Muscle of arm (tissue), 14 donors: ENCODE results near the gene FXYD3. TPM values are rescaled to one million over a fixed set of nuclear protein-coding genes. Genes with fewer than 3 reads are reported as not detected.

ENCODE experiments used
- DNase-seq: peaks from one replicate; pipeline ENCODE4 v3.0.0-alpha.2; 2013
- long read RNA-seq, 11 donors: transcript quantifications; one replicate each; lab custom pipeline, GENCODE V29; 2026
- polyA plus RNA-seq, 12 donors: library from polyadenylated mRNA; unstranded; fragments of 120-200 nt; gene quantifications; one replicate each; pipeline ENCODE4 v1.2.1, GENCODE V29; 2013; ENCODE audit not compliant: insufficient read length in 12 of 12

The FXYD3 gene, protein sequence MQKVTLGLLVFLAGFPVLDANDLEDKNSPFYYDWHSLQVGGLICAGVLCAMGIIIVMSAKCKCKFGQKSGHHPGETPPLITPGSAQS
- 100 to 1,000 TPM in 1 of 12 donors, 10 to 100 TPM in 2, 1 to 10 TPM in 3, under 1 TPM in 4, not detected in 2; 0.26 to 316 (median 1.2) TPM for polyA plus RNA-seq
- long read RNA-seq, donor 1, transcript FXYD3-212 (6 exons, 590 nt) = major isoform, 22 of 2,240 reads
- long read RNA-seq, donor 1, transcript FXYD3-202 (7 exons, 1,320 nt) = minor isoform, 18 of 2,240 reads
- long read RNA-seq, donor 1, transcript FXYD3-208 (9 exons, 1,322 nt) = minor isoform, 5 of 2,240 reads
- long read RNA-seq, donor 1, transcript FXYD3-205 (4 exons, 573 nt) = minor isoform, 10 of 2,240 reads
- long read RNA-seq, donor 1, partial matches to known transcripts = 1,954 of 2,240 reads
- long read RNA-seq, donor 1, other reads (novel, unspliced or antisense) = 222 of 2,240 reads
- long read RNA-seq, donor 2 = 0 reads
- long read RNA-seq, donor 3, partial matches to known transcripts = 0 of 1 reads
- long read RNA-seq, donor 3, other reads (novel, unspliced or antisense) = 0 of 1 reads
- long read RNA-seq, donor 4 = 0 reads
- long read RNA-seq, donor 5 = 0 reads
- long read RNA-seq, donor 6 = 0 reads
- long read RNA-seq, donor 7, partial matches to known transcripts = 0 of 1 reads
- long read RNA-seq, donor 7, other reads (novel, unspliced or antisense) = 0 of 1 reads
- long read RNA-seq, donor 8 = 0 reads
- long read RNA-seq, donor 9 = 0 reads
- long read RNA-seq, donor 10 = 0 reads
- long read RNA-seq, donor 11 = 0 reads

- no peak for DNase-seq
Measured at GRCh38 chr19:35115177-35115951, at the start of gene FXYD3. TSS of gene FXYD3 (plus strand) at chr19:35115823. CDS start at chr19:35119377, 3,554 bp downstream.

- DNase-seq = no peak
Measured at GRCh38 chr19:35066121-35066520, 49.5 kb upstream of the FXYD3 start.

- peak; percentile 81 for DNase-seq
Measured at GRCh38 chr19:35066691-35067563, 48.7 kb upstream of the FXYD3 start.

DNA sequence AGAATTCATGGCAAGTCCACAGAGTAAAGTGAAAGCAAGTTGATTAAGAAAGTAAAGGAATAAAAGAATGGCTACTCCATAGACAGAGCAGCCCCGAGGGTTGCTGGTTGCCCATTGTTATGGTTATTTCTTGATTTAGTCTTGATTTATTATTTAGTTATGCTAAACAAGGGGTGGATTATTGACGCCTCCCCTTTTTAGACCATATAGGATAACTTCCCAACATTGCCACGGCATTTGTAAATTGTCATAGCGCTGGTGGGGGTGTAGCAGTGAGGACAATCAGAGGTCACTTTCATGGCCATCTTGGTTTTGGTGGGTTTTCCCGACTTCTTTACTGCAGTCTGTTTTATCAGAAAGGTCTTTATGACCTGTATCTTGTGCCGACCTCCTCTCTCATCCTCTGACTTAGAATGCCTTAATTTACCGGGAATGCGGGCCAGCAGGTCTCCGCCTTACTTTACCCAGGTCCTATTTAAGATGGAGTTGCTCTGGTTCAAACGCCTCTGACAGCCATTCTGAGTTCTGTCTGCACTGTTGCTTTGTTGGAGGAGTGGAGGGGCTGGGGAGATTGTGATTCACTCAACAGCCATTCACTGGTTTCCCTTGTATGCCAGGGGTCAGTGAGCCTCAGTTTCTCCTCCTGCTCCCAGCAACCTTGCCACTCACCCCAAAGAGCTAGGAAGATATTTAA, 46.5 kb upstream of the FXYD3 start:
- DNase-seq = no peak

GRCh38 chr19:35069696-35070095, 45.9 kb upstream of the FXYD3 start:
- DNase-seq = no peak

GRCh38 chr19:35070471-35070870, 45.2 kb upstream of the FXYD3 start:
- DNase-seq = no peak

- no peak for DNase-seq
Measured at GRCh38 chr19:35073516-35073915, 42.1 kb upstream of the FXYD3 start.

DNA sequence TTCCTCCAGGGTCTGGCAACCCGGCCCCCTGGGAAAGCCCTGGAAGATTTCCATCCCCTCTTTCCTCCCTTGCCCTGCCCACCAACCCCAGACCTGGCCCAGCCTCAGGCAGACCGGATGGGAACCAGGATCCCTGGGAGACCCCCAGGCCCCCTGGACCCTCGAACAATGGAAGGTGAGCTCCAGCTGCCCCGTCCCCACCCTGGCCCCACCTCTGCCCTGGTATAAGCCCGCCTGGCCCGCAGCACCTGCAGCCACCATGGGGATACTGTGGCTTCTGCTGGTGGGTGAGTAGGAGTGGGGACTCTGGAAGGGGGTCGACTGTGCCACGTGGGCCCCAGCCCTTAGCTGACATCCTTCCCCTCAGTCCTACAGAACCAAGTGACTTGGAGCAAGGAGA, 41.7 kb upstream of the FXYD3 start:
- DNase-seq = no peak

DNA sequence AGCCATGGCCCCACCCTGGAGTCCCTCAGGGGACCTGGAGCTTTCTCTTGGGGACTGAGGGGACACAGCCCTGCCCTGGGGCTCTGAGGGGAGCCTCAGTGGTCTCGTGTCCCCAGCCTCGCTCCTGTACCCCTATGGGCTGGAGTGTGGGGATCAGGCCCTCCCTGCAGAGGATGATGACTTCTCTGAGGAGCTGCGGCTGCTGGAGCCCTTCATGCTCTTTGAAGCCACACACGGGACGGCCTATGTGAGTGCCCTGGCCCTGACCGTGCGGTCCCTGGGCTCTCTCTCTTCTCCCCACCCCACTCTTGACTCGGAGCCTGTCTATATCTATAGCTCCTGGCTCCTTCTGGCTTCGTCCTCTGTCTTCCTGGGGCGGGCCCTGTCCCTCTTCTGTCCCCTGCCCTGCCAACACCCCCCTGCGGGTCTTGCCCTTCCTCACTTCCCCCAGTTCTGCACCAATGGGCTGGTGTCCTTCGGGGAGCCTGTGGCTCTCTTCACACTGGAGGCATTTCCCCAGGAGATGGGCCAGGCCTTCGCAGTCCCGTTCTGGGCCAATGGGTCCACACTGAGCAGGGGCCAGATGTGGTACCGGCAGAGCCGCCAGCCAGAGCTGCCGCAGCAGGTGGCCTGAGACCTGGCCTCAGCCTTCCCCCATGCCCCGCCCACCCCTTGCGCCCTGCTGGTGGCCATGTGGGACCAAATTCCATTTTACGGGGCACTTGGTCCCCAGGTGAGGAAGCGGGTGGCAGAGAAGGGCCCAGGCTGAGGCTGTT, 41.0 kb upstream of the FXYD3 start:
- DNase-seq = no peak

GRCh38 chr19:35075202-35076025, 40.2 kb upstream of the FXYD3 start:
- no peak for DNase-seq

GRCh38 chr19:35076026-35076370, 39.6 kb upstream of the FXYD3 start:
- no peak for DNase-seq

DNA sequence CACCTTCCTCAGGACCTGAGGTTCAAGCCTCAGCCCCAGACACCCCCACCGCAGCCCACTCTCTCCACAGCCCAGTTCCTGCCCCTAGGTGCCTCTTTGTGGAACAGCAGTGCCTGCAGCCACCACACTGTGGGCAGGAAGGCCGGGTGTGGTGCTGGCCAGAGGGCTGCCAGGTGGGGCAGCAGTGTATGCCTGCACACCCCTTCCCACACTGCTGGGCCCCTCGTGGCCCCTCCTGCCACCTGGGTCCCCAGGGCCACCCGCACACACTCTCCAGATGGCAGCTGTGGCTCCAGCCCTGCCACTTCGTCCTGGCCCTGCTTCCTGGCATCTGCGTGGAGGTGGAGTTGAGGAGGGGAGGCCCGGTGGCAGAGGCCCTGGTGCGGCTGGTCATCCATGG, 39.0 kb upstream of the FXYD3 start:
- no peak for DNase-seq

GRCh38 chr19:35077411-35078223, 38.0 kb upstream of the FXYD3 start:
- no peak for DNase-seq

DNA sequence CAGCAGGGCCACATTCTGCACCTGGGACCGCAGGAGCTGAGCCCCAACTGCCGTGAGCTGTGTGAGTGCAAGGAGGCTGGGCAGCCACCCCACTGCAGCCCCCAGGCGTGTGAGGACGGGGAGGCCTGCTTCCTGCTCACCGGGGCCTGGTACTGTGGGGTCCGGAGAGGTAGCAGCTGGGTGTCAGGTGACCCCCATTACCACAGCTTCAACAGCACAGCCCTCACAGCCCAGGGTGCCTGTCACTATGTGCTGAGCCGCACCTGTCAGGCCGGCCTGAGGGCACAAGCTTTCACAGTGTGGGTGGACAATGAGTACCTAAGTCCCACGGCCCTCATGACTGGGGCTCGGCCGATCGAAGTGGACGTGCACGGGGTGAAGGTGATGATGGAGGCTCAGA, 35.8 kb upstream of the FXYD3 start:
- no peak for DNase-seq

DNA sequence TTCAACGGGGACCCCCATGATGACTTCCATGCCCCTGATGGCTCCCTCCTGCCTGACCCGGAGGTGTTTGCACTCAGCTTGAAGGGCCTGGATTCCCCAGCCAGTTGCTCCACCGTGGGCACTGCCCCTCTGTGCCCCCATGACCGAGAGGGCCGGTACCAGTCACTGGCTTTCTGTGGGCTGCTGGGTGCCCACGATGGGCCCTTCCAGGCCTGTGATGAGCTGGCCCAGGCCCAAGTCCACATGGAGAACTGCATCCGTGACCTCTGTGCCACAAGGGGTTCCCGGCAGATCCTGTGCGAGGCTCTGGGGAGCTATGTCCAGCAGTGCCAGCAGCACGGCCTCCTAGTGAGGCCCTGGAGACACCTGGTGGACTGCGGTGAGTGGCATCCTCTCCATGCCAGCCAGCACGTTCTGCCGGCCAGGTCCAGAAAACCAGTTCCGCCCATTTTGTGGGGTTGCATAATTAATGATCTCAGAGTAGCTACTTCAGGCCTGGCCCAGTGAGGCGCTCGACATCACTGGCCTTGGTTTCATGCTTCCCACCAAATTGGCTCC, 34.9 kb upstream of the FXYD3 start:
- no peak for DNase-seq

GRCh38 chr19:35081201-35081600, 34.4 kb upstream of the FXYD3 start:
- DNase-seq = no peak

DNA sequence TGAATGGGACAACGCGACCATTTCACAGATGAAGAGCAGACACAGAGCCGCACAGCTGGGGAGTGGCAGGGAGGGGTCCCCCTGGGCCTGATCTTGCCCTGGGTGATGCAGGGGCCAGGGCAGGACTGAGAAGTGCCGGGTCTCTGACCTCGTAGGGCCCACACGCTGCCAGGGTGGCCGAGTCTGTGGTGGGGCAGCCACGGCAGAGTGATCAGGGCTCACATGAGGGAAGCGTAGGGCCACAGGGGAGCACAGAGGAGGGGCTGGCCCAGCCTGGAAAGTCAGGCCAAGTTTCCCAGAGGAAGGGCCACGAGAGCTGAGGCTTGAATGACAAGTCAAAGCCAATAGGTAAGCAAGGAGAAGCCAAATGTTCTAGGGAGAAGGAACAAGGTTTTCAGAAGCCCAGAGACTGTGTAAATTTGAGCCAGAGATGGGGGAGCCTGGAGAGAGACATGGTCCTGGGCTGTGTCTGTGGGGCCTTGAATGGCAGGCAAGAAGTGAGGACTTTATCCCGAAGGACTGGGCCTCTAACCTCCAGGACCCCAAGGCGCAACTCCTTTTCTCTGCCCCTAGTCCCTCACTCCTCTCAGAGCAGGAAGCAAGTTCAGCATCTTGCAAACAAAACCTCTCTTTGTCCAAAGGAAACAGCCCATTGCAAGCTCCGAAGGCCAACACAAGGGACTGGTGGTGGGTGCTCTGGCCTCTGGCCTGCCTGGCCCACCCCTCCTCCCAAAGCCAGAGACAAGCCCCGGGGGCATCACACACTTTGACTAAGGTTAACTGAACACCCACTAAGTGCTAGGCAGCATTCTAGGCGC, 31.7 kb upstream of the FXYD3 start:
- no peak for DNase-seq
